Right lobe of liver (tissue), 6 donors: ENCODE measurements around the gene MACROD2. TPM values are rescaled to one million over a fixed set of nuclear protein-coding genes. Genes with fewer than 3 reads are reported as not detected.

ENCODE experiments used
- ATAC-seq, 4 donors: fragments of 200-7000 bp; cut with Tn5 transposase; one replicate each; pipeline ENCODE4 v1.9.1; 2020; ENCODE audit warnings: mild to moderate bottlenecking in 4 of 4, moderate library complexity in 4 of 4
- DNase-seq, 3 donors: peaks; one replicate each; pipeline ENCODE4 v3.0.0-alpha.2; 2020
- H3K27ac ChIP-seq, 3 donors: fragments of 200-600 bp; one replicate each; pipeline ENCODE4 v1.8.0; 2022
- H3K27me3 ChIP-seq, 2 donors: fragments of 200-600 bp; one replicate each; pipeline ENCODE4 v1.8.0; 2022
- H3K36me3 ChIP-seq, 4 donors: fragments of 200-600 bp; sonication (generic) in 1 of 4; one replicate each; pipeline versions ENCODE4 v1.5.1 to v1.8.0; 2017 to 2022; ENCODE audit warnings: control low read depth in 1 of 4
- H3K4me1 ChIP-seq, 4 donors: fragments of 200-600 bp; sonication (generic) in 1 of 4; one replicate each; pipeline versions ENCODE4 v1.5.1 to v1.8.0; 2017 to 2022; ENCODE audit warnings: control low read depth in 1 of 4
- H3K4me3 ChIP-seq, 3 donors: fragments of 200-600 bp; one replicate each; pipeline ENCODE4 v1.8.0; 2022
- H3K9me3 ChIP-seq, 4 donors: fragments of 200-600 bp; sonication (generic) in 1 of 4; one replicate each; pipeline versions ENCODE4 v1.5.1 to v1.8.0; 2017 to 2022; ENCODE audit warnings: control low read depth in 1 of 4
- CTCF ChIP-seq, 4 donors: fragments of 200-600 bp in 3 of 4; fragments of 450-650 bp in 1 of 4; IDR thresholded peaks; one replicate each; pipeline versions ENCODE4 v1.5.1 to v1.8.0; 2016 to 2022; ENCODE audit warnings: antibody characterized with exemption in 4 of 4, mild to moderate bottlenecking in 2 of 4
- POLR2A ChIP-seq: fragments of 450-650 bp; IDR thresholded peaks from one replicate; pipeline ENCODE4 v1.6.1; 2017; ENCODE audit warnings: antibody characterized with exemption, mild to moderate bottlenecking
- WGBS: methylation state at CpG from one replicate; pipeline ENCODE4 v1.1.6; 2018; ENCODE audit warnings: low coverage, low lambda C conversion rate; ENCODE audit not compliant: insufficient coverage; ENCODE audit errors: missing lambda C conversion rate; 5-methylcytosine and 5-hydroxymethylcytosine counted together
- intact Hi-C, 2 donors: fragments of 100-400 bp; cut with DNase I; formaldehyde crosslinking; loops; one replicate each; pipeline versions ENCODE4 v1.11.2 to v1.14.1; 2022
- total RNA-seq, 6 experiments: library from RNA; depleted of rRNA in 2 of 6; stranded (reverse); fragments of >200 nt in 2 of 6; fragmentation: NEBNext Ultra II Directional in 3 of 6; extraction: Animal tissue kit (Norgen Biotek cat#: 25700) in 3 of 6; gene quantifications; one replicate each; pipeline versions ENCODE4 v1.1.0 to v1.2.4, GENCODE V29; 2016 to 2023
- donor health status: DM: no; HTN: yes; CAD: no.
- donor health status: DM: no; HTN: no; CAD: no.
- donor health status: DM: no; HTN: no; CAD: no.
- donor health status: DM: no; HTN: yes; CAD: no.
- donor health status: DM: no; HTN: yes; CAD: no.

MACROD2 gene
- total RNA-seq, 6 experiments from 2014 or later, result 1.2 to 5.5 (median 3.3) TPM

GRCh38 chr20:15925376-15925775, 1930.1 kb downstream of the MACROD2 start:
- ATAC-seq (no peak), DNase-seq (no peak)
- 79% methylated on average over 8 of the region's 8 CpGs for WGBS
- intact Hi-C loops, result no loop called here
- TF ChIP-seq CTCF (IDR thresholded peaks at IDR 0.05) (no peak), POLR2A (no peak)
- H3K27me3 ChIP-seq, result no peaks in the 10 kb centered on the region
- no peak overlapping the region for H3K4me3 ChIP-seq
- no peaks in the 10 kb centered on the region for H3K4me1 ChIP-seq
- no peak overlapping the region for H3K27ac ChIP-seq
- no peaks in the 10 kb centered on the region for H3K9me3 ChIP-seq
- H3K36me3 ChIP-seq, result no peaks in the 10 kb centered on the region

DNA sequence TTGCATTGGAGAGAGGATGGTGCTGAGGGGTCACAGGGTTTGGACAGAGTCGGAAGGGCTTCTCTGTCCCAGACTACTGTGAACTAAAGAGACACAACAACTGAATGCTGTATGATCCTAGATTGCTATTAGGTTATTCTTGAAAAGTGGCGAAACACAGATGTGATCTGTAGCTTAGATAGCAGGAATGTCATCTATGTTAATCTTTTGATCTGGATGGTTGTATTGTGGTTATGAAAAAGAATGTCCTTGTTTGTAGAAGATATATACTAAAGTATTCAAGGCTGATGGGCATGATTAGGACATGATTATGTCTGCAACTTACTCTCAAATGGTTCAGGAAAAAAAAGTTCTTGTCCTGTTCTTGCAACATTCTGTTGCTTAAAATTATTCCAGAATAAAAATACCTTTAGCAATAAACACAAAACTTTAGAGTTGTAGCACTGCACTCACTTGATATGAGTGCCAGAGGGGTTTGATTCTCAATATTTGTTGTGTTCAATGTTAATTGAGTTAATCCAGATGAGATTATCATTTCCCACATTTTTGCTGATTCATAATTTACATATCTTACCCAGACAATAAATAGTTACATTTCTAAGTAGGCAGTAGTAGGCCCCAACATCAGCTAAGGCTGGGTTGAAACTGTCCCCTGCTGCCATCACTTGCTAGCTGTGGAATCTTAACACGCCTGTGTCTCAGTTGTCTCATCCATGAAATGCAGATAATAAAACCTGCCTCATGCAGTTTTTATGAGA, 1932.8 kb downstream of the MACROD2 start:
- no peaks in the 10 kb centered on the region for H3K9me3 ChIP-seq
- H3K36me3 ChIP-seq, result no peaks in the 10 kb centered on the region
- H3K27me3 ChIP-seq, result no peaks in the 10 kb centered on the region
- no peak for TF ChIP-seq POLR2A
- no peak for TF ChIP-seq CTCF (IDR thresholded peaks at IDR 0.05)
- 90% methylated on average over 3 of the region's 3 CpGs for WGBS
- H3K4me3 ChIP-seq, result no peak overlapping the region
- H3K4me1 ChIP-seq, result peaks cover 0 to 5% (median 0%) of the 10 kb centered on the region in 4 donors
- no peak for DNase-seq
- intact Hi-C loops, result no loop called here
- ATAC-seq, result no peak
- H3K27ac ChIP-seq, result no peak overlapping the region

DNA sequence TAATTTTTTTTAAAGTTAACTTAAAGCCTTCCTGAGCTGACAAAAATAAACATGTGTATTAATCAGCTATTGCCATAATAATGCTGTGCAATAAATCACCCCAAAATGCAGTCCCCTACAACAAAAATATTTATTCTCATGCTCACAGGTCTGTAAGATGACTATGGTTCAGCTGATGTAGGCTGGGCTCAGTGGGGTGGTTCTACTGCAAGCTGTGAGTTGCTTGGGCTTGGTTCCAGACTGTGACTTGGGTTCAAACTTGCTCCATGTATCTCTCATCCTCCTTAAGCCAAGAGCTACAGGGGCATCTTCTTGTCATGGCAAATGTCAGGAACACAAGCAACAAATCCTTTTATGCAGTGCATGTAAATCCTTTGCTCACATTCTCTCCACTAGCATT, 1933.6 kb downstream of the MACROD2 start:
- no peak for TF ChIP-seq POLR2A
- no peak for TF ChIP-seq CTCF (IDR thresholded peaks at IDR 0.05)
- intact Hi-C loops, result no loop called here

DNA sequence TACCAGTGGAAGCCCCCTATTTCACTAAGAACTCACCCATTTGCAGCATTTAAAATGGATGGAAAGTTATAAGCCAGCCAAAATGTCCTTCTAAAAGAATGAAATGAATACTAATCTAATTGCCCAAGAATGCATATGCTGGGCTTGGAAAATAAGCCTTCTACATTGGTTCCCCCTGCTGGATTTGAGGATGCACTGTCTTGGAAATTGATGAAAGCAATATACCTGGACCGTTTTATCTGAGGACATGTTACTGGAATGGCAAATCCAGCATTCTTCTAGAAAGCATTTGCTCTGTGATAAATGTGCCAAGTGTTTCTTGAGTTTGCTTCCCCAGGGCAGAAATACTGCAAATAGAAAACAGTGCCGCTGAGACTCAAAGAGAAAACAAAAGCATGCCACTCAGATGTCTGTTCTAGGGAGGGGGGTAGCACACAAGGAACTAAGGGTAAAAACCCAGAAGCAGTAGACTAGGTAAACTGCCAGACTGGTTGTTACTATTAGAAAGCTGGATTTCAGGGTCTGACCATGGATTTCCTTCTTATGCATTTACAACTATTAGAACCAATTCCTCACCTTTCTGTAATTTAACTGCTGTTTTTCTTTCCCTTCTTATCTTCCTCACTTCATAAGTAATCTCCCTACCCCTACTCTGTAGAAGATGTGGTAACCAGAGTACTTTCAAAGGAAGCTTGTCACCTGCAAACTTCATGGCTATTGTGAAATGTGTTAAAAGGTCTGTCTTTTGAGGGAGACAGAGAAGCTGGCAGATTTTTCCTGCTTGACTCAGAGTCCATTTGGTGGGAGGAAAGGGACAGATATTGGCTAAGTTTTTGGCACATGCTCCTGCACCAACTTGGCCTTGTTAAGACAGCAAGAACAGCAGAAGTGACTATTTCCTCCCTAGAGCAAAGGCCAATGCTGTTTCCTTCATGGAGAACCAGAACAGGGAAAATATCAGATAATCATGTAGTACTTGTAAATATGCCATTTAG, 1935.3 kb downstream of the MACROD2 start:
- Histone ChIP-seq H3K9me3 (no peaks in the 10 kb centered on the region), H3K27me3 (no peaks in the 10 kb centered on the region), H3K27ac (no peak overlapping the region), H3K4me3 (no peak overlapping the region), H3K4me1 (peaks cover 0 to 5% (median 0%) of the 10 kb centered on the region in 4 donors), H3K36me3 (no peaks in the 10 kb centered on the region)
- intact Hi-C loops, result no loop called here
- DNase-seq (no peak), ATAC-seq (peak; percentile 60 to 78 (median 68))
- no peak for TF ChIP-seq POLR2A
- TF ChIP-seq CTCF (IDR thresholded peaks at IDR 0.05), result peak; percentile 42 to 58 (median 48)
- WGBS, result 10% methylated on average over 2 of the region's 2 CpGs

More for the DNA sequence above, 1933.6 kb downstream of the MACROD2 start:
- Histone ChIP-seq H3K27me3 (no peaks in the 10 kb centered on the region), H3K36me3 (no peaks in the 10 kb centered on the region), H3K4me3 (no peak overlapping the region), H3K9me3 (no peaks in the 10 kb centered on the region), H3K4me1 (peaks cover 0 to 5% (median 0%) of the 10 kb centered on the region in 4 donors), H3K27ac (no peak overlapping the region)
- DNase-seq (no peak), ATAC-seq (no peak)
